Thoracic aorta (tissue), 2 donors: Measurements from ENCODE around the gene HDAC4. TPM values are rescaled to one million over a fixed set of nuclear protein-coding genes. Genes with fewer than 3 reads are reported as not detected.

Experiments used
- ATAC-seq: fragments of 150-250 bp; one replicate; pipeline ENCODE4 v1.8.0; 2017; ENCODE audit warnings: low read depth; ENCODE audit not compliant: insufficient number of reproducible peaks, low FRiP score
- DNase-seq: peaks from one replicate; pipeline ENCODE4 v3.0.0-alpha.2; 2020; ENCODE audit warnings: low spot score
- H3K27ac ChIP-seq, 2 donors: fragments of 200-600 bp; sonication (generic); 1 replicate in 1 of 2; 2 replicates in 1 of 2; pipeline ENCODE4 v1.5.1; 2016; ENCODE audit warnings: mild to moderate bottlenecking in 2 of 2, moderate library complexity in 2 of 2
- H3K27me3 ChIP-seq: fragments of 200-600 bp; sonication (generic); replicated peaks from 2 replicates; pipeline ENCODE4 v1.6.0; 2016; ENCODE audit warnings: mild to moderate bottlenecking; ENCODE audit not compliant: insufficient read depth
- H3K36me3 ChIP-seq: fragments of 200-600 bp; sonication (generic); one replicate; pipeline ENCODE4 v1.5.1; 2016
- H3K4me1 ChIP-seq, 2 donors: fragments of 200-600 bp; sonication (generic); 1 replicate in 1 of 2; 2 replicates in 1 of 2; pipeline versions ENCODE4 v1.5.1 to v1.6.0; 2016; ENCODE audit warnings: low read depth in 2 of 2, mild to moderate bottlenecking in 1 of 2; ENCODE audit not compliant: control insufficient read depth in 1 of 2
- H3K4me3 ChIP-seq: fragments of 200-600 bp; sonication (generic); 2 replicates; pipeline ENCODE4 v1.5.1; 2016; ENCODE audit warnings: mild to moderate bottlenecking
- H3K9me3 ChIP-seq: fragments of 200-600 bp; sonication (generic); 2 replicates; pipeline ENCODE4 v1.5.1; 2016
- total RNA-seq, 2 donors: library from RNA; depleted of rRNA; stranded (reverse); fragments of >200 nt; gene quantifications; one replicate each; pipeline versions ENCODE4 v1.1.0 to v1.2.3, GENCODE V29; 2016
- TF ChIP-seq, protein P1 (sequence below): fragments of 200-600 bp; sonication (generic); IDR thresholded peaks from one replicate; pipeline ENCODE4 v1.5.1; 2019; ENCODE audit warnings: antibody characterized with exemption

HDAC4 gene
- total RNA-seq, 2 donors from 2014 or later, result 79.2 to 163 TPM

DNA sequence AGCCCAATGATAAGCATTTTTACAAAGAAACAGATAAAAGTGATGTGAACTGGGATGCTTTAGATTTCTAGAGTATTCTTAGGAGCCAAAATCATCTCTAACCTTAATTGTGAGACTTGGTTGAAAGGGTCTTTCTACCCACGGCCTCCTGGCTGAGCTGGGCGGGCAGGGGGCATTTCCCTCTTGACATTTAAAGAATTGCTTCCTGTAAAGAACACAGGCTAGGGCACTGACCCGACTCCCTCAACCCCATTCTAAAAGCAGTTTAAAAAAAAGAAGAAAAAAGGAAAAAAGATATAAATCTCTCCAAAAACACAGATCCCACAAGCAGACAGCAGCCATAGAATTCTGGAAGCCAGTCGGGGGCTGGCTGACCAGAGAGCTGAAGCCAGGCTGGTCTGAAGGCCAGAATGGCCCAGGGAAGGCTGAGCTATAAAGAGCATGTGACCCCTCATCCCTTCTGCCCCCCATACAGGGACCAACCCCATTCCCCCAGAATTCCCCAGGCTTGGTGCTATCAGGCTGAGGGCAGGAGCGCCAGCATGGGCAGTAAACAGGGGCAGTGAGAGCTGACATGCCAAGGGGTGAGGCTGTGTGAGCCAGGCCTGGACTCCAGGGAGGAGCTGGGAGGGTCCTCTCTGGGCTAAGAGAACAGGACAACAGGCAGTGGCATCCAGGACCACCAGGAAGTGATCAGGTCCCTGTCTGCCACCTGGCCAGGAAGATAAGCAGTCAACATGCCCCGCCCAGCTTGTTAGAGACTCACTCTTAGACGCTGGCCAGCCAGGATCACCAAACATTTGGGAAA is 188.5 kb downstream of the HDAC4 start:
- DNase-seq (no peak), ATAC-seq (no peak)
- no peaks in the 10 kb centered on the region for H3K27me3 ChIP-seq
- no peak overlapping the region for H3K4me3 ChIP-seq
- no peaks in the 10 kb centered on the region for H3K9me3 ChIP-seq
- peaks cover 3 to 16% of the 10 kb centered on the region in 2 donors for H3K4me1 ChIP-seq
- TF ChIP-seq, protein P1, sequence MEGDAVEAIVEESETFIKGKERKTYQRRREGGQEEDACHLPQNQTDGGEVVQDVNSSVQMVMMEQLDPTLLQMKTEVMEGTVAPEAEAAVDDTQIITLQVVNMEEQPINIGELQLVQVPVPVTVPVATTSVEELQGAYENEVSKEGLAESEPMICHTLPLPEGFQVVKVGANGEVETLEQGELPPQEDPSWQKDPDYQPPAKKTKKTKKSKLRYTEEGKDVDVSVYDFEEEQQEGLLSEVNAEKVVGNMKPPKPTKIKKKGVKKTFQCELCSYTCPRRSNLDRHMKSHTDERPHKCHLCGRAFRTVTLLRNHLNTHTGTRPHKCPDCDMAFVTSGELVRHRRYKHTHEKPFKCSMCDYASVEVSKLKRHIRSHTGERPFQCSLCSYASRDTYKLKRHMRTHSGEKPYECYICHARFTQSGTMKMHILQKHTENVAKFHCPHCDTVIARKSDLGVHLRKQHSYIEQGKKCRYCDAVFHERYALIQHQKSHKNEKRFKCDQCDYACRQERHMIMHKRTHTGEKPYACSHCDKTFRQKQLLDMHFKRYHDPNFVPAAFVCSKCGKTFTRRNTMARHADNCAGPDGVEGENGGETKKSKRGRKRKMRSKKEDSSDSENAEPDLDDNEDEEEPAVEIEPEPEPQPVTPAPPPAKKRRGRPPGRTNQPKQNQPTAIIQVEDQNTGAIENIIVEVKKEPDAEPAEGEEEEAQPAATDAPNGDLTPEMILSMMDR, result no peak
- H3K36me3 ChIP-seq, result no peaks in the 10 kb centered on the region
- no peak overlapping the region for H3K27ac ChIP-seq

- no peak for DNase-seq
- Histone ChIP-seq H3K27me3 (no peaks in the 10 kb centered on the region), H3K4me3 (no peak overlapping the region), H3K36me3 (no peaks in the 10 kb centered on the region), H3K27ac (no peak overlapping the region), H3K9me3 (no peaks in the 10 kb centered on the region), H3K4me1 (peaks cover 3 to 10% of the 10 kb centered on the region in 2 donors)
- ATAC-seq, result no peak
- TF ChIP-seq, protein P1, result no peak
Observed at GRCh38 chr2:239211396-239212094, 189.3 kb downstream of the HDAC4 start.

DNA sequence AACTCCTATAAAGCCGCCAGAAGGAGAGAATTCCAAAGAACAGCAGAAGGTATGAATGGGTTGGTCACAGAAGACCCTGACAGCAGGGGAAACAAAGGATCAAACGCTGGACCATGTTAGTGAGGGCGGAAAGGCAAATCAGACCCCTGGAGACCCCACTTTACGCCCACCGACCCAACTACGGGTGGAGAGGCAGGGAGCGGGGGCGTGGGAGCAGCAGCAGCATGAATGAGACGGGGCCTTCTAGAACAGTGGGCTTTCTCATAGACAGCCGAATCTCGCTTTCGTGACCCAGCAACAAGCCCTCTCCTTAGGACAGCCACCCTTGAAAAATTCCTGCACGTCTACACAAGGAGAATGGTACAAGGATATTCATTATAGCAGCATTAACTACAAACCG is 191.0 kb downstream of the HDAC4 start:
- H3K36me3 ChIP-seq, result no peaks in the 10 kb centered on the region
- no peak overlapping the region for H3K27ac ChIP-seq
- H3K4me3 ChIP-seq, result no peak overlapping the region
- ATAC-seq (no peak), DNase-seq (no peak)
- TF ChIP-seq, protein P1, result no peak
- H3K9me3 ChIP-seq, result no peaks in the 10 kb centered on the region
- no peaks in the 10 kb centered on the region for H3K27me3 ChIP-seq
- peaks cover 0 to 5% of the 10 kb centered on the region in 2 donors for H3K4me1 ChIP-seq

DNA sequence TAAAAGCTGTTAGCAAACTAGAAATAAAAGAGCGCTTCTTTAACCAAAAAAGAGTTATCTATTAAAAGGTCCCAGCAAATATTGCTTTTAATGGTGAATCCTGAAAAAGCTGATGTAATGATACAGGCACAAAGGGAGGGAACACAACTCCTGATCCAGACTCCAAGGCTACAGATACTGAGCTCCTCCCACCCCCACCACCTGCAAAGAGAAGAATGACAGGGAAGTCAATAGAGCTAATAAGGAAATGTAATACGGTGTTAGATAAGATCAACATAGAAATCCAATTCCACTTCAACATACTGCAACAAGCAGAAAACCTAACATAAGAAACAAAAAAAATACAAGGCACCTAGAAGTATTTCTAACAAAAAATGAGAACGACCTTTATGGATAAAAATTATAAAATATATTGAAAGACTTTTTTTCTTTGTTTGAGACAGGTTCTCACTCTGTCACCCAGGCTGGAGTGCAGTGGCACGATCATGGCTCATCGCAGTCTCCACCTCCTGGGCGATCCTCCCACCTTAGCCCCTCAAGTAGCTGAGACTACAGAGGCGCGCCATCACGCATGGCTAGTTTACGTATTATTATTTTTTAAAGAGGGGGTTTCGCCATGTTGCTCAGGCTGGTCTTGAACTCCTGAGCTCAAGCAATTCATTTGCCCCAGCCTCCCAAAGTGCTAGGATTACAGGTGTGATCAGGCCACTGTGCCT is 192.2 kb downstream of the HDAC4 start:
- DNase-seq (no peak), ATAC-seq (no peak)
- Histone ChIP-seq H3K4me1 (peaks cover 0 to 5% of the 10 kb centered on the region in 2 donors), H3K9me3 (no peaks in the 10 kb centered on the region), H3K4me3 (no peak overlapping the region), H3K36me3 (no peaks in the 10 kb centered on the region), H3K27ac (no peak overlapping the region), H3K27me3 (no peaks in the 10 kb centered on the region)
- TF ChIP-seq, protein P1, result no peak

DNA sequence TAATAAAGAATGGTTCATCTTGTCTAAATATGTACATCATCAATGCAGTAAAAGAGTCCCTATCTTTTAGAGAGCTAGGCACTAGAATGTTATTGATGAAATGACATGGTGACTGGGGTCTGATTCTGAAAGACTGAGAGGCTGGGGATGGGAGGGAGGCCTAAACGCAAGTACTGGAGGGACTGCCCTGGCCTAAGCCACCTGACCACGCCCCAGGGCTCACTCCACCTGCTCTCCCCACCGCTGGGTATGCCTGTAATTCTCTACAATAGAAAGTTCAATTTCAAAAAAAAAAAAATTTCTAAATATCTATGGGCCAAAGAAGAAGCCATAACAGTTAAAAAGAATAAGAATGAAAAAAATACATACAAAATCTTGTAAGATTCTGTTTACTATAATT is 194.0 kb downstream of the HDAC4 start:
- Histone ChIP-seq H3K27ac (no peak overlapping the region), H3K27me3 (no peaks in the 10 kb centered on the region), H3K4me1 (peaks cover 0 to 10% of the 10 kb centered on the region in 2 donors), H3K36me3 (no peaks in the 10 kb centered on the region), H3K4me3 (no peak overlapping the region), H3K9me3 (no peaks in the 10 kb centered on the region)
- DNase-seq (no peak), ATAC-seq (no peak)
- TF ChIP-seq, protein P1, result no peak
